Measurements from ENCODE around the gene DACT3. TPM values are rescaled to one million over a fixed set of nuclear protein-coding genes. Genes with fewer than 3 reads are reported as not detected.

Gene DACT3
- total RNA-seq, 1 donor from 2014 or later: 0.75 TPM

GRCh38 chr19:46674416-46675178 is 13.6 kb upstream of the DACT3 start:
- Histone ChIP-seq H3K9ac (no peak overlapping the region), H3K27me3 (no peaks in the 10 kb centered on the region), H2AFZ (replicated peaks) (no peak overlapping the region), H3K36me3 (no peaks in the 10 kb centered on the region), H3K4me1 (no peaks in the 10 kb centered on the region), H3K9me3 (ENCODE audit: low read depth) (no peaks in the 10 kb centered on the region), H4K20me1 (ENCODE audit: low read depth) (peaks cover 7% of the 10 kb centered on the region), H3F3A (ENCODE audit: low read depth) (no peaks in the 10 kb centered on the region), H3K79me2 (ENCODE audit: low read depth) (no peaks in the 10 kb centered on the region), H3K4me3 (no peak overlapping the region), H3K4me2 (no peak overlapping the region), H3K27ac (no peak overlapping the region)
- H3K4me3 Mint-ChIP-seq: no peak overlapping the region
- peak; percentile 66 for DNase-seq (ENCODE audit: low spot score)
- H3K36me3 Mint-ChIP-seq: peaks cover 20% of the 10 kb centered on the region
- no peaks in the 10 kb centered on the region for H3K9me3 Mint-ChIP-seq
- TF ChIP-seq EZH2 (IDR thresholded peaks at IDR 0.05) (no peak), EZH2phosphoT487 (IDR thresholded peaks at IDR 0.05) (no peak), CTCF (IDR thresholded peaks at IDR 0.05) (no peak)
- H3K4me1 Mint-ChIP-seq: no peaks in the 10 kb centered on the region
- peaks cover 2% of the 10 kb centered on the region for H3K27me3 Mint-ChIP-seq (ENCODE audit: insufficient read depth, low read depth)
- H3K27ac Mint-ChIP-seq: no peak overlapping the region

- Histone ChIP-seq H3K4me3 (no peak overlapping the region), H3K9me3 (ENCODE audit: low read depth) (no peaks in the 10 kb centered on the region), H2AFZ (replicated peaks) (no peak overlapping the region), H3K4me2 (no peak overlapping the region), H3F3A (ENCODE audit: low read depth) (no peaks in the 10 kb centered on the region), H3K9ac (no peak overlapping the region), H3K4me1 (no peaks in the 10 kb centered on the region), H3K27ac (no peak overlapping the region), H4K20me1 (ENCODE audit: low read depth) (no peaks in the 10 kb centered on the region), H3K36me3 (no peaks in the 10 kb centered on the region), H3K79me2 (ENCODE audit: low read depth) (no peaks in the 10 kb centered on the region), H3K27me3 (no peaks in the 10 kb centered on the region)
- no peak for TF ChIP-seq EZH2 (IDR thresholded peaks at IDR 0.05)
- no peak for TF ChIP-seq CTCF (IDR thresholded peaks at IDR 0.05)
- no peak for TF ChIP-seq EZH2phosphoT487 (IDR thresholded peaks at IDR 0.05)
- H3K4me1 Mint-ChIP-seq: no peaks in the 10 kb centered on the region
- DNase-seq (ENCODE audit: low spot score): no peak
- H3K4me3 Mint-ChIP-seq: no peak overlapping the region
- H3K9me3 Mint-ChIP-seq: no peaks in the 10 kb centered on the region
- H3K27me3 Mint-ChIP-seq (ENCODE audit: insufficient read depth, low read depth): peaks cover 5% of the 10 kb centered on the region
- H3K36me3 Mint-ChIP-seq: peaks cover 12% of the 10 kb centered on the region
- no peak overlapping the region for H3K27ac Mint-ChIP-seq
These were observed 9.8 kb upstream of the DACT3 start for GRCh38 chr19:46670813-46671212.

DNA sequence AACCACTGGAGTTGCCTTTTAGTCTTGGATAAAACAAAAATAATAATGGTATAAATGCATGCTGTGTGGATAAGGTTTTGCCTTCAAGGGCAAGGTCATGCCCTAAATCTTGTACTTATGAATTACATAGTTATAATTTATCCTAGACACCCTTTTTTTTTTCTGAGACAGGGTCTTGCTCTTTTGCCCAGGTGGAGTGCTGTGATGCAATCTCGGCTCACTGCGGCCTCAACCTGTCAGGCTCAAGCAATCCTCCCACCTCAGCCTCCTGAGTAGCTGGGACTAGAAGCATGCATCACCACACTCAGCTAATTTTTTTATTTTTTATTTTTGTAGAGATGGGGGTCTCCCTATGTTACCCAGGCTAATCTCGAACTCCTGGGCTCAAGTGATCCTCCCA is 7.7 kb upstream of the DACT3 start:
- H3K36me3 ChIP-seq: no peaks in the 10 kb centered on the region
- H3K4me1 ChIP-seq: no peaks in the 10 kb centered on the region

DNA sequence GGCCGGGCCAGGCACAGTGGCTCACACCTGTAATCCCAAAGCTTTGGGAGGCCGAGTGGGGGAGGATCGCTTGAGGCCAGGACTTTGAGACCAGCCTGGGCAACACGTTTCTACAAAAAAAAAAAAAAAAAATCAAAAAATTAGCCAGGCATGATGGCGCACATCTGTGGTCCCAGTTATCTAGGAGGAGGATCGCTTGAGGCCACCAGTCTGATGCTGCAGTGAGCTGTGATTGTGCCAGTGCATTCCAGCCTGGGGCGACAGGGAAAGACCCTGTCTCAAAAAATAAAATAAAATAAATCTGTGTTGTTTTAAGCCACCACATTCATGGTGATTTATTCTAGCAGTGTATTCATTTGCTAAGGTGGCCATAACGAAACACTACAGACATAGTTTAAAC is 4.1 kb upstream of the DACT3 start:
- Histone ChIP-seq H4K20me1 (ENCODE audit: low read depth) (peaks cover 10% of the 10 kb centered on the region), H2AFZ (replicated peaks) (no peak overlapping the region), H3K4me1 (peaks cover 10% of the 10 kb centered on the region), H3K9me3 (ENCODE audit: low read depth) (no peaks in the 10 kb centered on the region), H3K79me2 (ENCODE audit: low read depth) (no peaks in the 10 kb centered on the region), H3K4me2 (no peak overlapping the region), H3K27ac (no peak overlapping the region), H3F3A (ENCODE audit: low read depth) (peaks cover 17% of the 10 kb centered on the region), H3K4me3 (no peak overlapping the region), H3K27me3 (peaks cover 7% of the 10 kb centered on the region), H3K9ac (no peak overlapping the region), H3K36me3 (no peaks in the 10 kb centered on the region)
- H3K9me3 Mint-ChIP-seq: no peaks in the 10 kb centered on the region
- peaks cover 11% of the 10 kb centered on the region for H3K4me1 Mint-ChIP-seq
- TF ChIP-seq CTCF (IDR thresholded peaks at IDR 0.05): no peak
- no peak for TF ChIP-seq EZH2phosphoT487 (IDR thresholded peaks at IDR 0.05)
- TF ChIP-seq EZH2 (IDR thresholded peaks at IDR 0.05): no peak
- H3K4me3 Mint-ChIP-seq: no peak overlapping the region
- peaks cover 10% of the 10 kb centered on the region for H3K27me3 Mint-ChIP-seq (ENCODE audit: insufficient read depth, low read depth)
- no peaks in the 10 kb centered on the region for H3K36me3 Mint-ChIP-seq
- H3K27ac Mint-ChIP-seq: no peak overlapping the region
- DNase-seq (ENCODE audit: low spot score): no peak

More for the DNA sequence above, 7.7 kb upstream of the DACT3 start:
- Mint-ChIP-seq H3K9me3 (no peaks in the 10 kb centered on the region), H3K4me1 (no peaks in the 10 kb centered on the region), H3K27me3 (ENCODE audit: insufficient read depth, low read depth) (peaks cover 6% of the 10 kb centered on the region), H3K4me3 (no peak overlapping the region), H3K27ac (no peak overlapping the region), H3K36me3 (peaks cover 3% of the 10 kb centered on the region)
- Histone ChIP-seq H3K27ac (no peak overlapping the region), H3K79me2 (ENCODE audit: low read depth) (no peaks in the 10 kb centered on the region), H3K9me3 (ENCODE audit: low read depth) (no peaks in the 10 kb centered on the region), H3K9ac (no peak overlapping the region), H3K27me3 (no peaks in the 10 kb centered on the region), H3K4me3 (no peak overlapping the region), H3F3A (ENCODE audit: low read depth) (no peaks in the 10 kb centered on the region), H2AFZ (replicated peaks) (no peak overlapping the region), H4K20me1 (ENCODE audit: low read depth) (no peaks in the 10 kb centered on the region), H3K4me2 (no peak overlapping the region)
- TF ChIP-seq EZH2phosphoT487 (IDR thresholded peaks at IDR 0.05) (no peak), EZH2 (IDR thresholded peaks at IDR 0.05) (no peak)
- DNase-seq (ENCODE audit: low spot score): no peak

Measured in neural progenitor cell (in vitro differentiated cells).